IMR-90 (cell line): Measurements from ENCODE around the gene MAD2L2. TPM values are rescaled to one million over a fixed set of nuclear protein-coding genes. Genes with fewer than 3 reads are reported as not detected.

ENCODE experiments used
- ATAC-seq: fragments of 200-7000 bp; cut with Tn5 transposase; 2 replicates; pipeline ENCODE4 v1.9.1; 2020; ENCODE audit warnings: low read depth, mild to moderate bottlenecking, moderate library complexity
- BruUV-seq: library from RNA; stranded (reverse); fragments of 400-500 nt; replicated peaks from 2 replicates; lab custom pipeline; 2021; lab: Mats Ljungman, UMichigan
- CTCF ChIA-PET: fragments of 300-600 bp; formaldehyde crosslinking; extraction: SDS; loops from one replicate; lab custom pipeline; 2021; ENCODE audit warnings: antibody characterized with exemption; lab: Yijun Ruan, JAX
- POLR2A ChIA-PET: fragments of 300-600 bp; sonication (Branson Sonifier 250); formaldehyde crosslinking; loops from one replicate; lab custom pipeline; 2022; ENCODE audit warnings: antibody characterized with exemption; ENCODE audit not compliant: unreplicated experiment; lab: Charles Lee
- DNase-seq: peaks from one replicate; pipeline ENCODE4 v3.0.0; 2013
- H2AFZ ChIP-seq: replicated peaks from 2 replicates; pipeline ENCODE3; 2013; ENCODE audit warnings: low read length, mild to moderate bottlenecking; ENCODE audit not compliant: poor library complexity
- H2AK5ac ChIP-seq: 2 replicates; pipeline ENCODE4 v1.6.1; 2013; ENCODE audit warnings: low read depth, low read length, inconsistent platforms
- H2AK9ac ChIP-seq: replicated peaks from 2 replicates; pipeline ENCODE3; 2013; ENCODE audit warnings: mild to moderate bottlenecking, low read depth, low read length, moderate library complexity; ENCODE audit not compliant: poor library complexity
- H2BK120ac ChIP-seq: 2 replicates; pipeline ENCODE4 v1.6.1; 2013; ENCODE audit warnings: low read depth, low read length, inconsistent platforms
- H2BK15ac ChIP-seq: 3 replicates; pipeline ENCODE4 v1.6.1; 2013; ENCODE audit warnings: low read depth, low read length, inconsistent platforms
- H2BK20ac ChIP-seq: 2 replicates; pipeline ENCODE4 v1.6.1; 2013; ENCODE audit warnings: low read depth, mild to moderate bottlenecking, inconsistent platforms, low read length, moderate library complexity
- H2BK5ac ChIP-seq: 2 replicates; pipeline ENCODE4 v1.6.1; 2013; ENCODE audit warnings: mild to moderate bottlenecking, low read depth, low read length, inconsistent platforms; ENCODE audit not compliant: poor library complexity, severe bottlenecking
- H3K14ac ChIP-seq: replicated peaks from 2 replicates; pipeline ENCODE4 v1.6.1; 2013; ENCODE audit warnings: low read depth, low read length, inconsistent platforms
- H3K18ac ChIP-seq: 2 replicates; pipeline ENCODE4 v1.6.1; 2013; ENCODE audit warnings: low read depth, low read length, control low read depth
- H3K23ac ChIP-seq: 2 replicates; pipeline ENCODE4 v1.6.1; 2013; ENCODE audit warnings: low read depth, low read length, inconsistent platforms
- H3K27ac ChIP-seq: 2 replicates; pipeline ENCODE4 v1.5.1; 2013; ENCODE audit warnings: mild to moderate bottlenecking, control low read depth, low read length; ENCODE audit not compliant: insufficient read depth
- H3K27me3 ChIP-seq: 2 replicates; pipeline ENCODE4 v1.6.1; 2013; ENCODE audit warnings: low read length; ENCODE audit not compliant: control insufficient read depth, insufficient read depth
- H3K36me3 ChIP-seq: 2 replicates; pipeline ENCODE4 v1.6.1; 2013; ENCODE audit warnings: low read length, mixed read lengths; ENCODE audit not compliant: control insufficient read depth, insufficient read depth
- H3K4ac ChIP-seq: 2 replicates; pipeline ENCODE4 v1.6.1; 2013; ENCODE audit warnings: low read depth, low read length, inconsistent platforms
- H3K4me1 ChIP-seq: 2 replicates; pipeline ENCODE4 v1.6.1; 2013; ENCODE audit warnings: low read length, mixed read lengths; ENCODE audit not compliant: control insufficient read depth, insufficient read depth
- H3K4me2 ChIP-seq: 2 replicates; pipeline ENCODE4 v1.6.1; 2013; ENCODE audit warnings: low read depth, mild to moderate bottlenecking, control low read depth, low read length, moderate library complexity
- H3K4me3 ChIP-seq: 2 replicates; pipeline ENCODE4 v1.5.1; 2013; ENCODE audit warnings: low read depth, mild to moderate bottlenecking, control low read depth, low read length, moderate library complexity; ENCODE audit not compliant: insufficient read depth
- H3K56ac ChIP-seq: 2 replicates; pipeline ENCODE4 v1.6.1; 2013; ENCODE audit warnings: low read length, inconsistent platforms; ENCODE audit not compliant: insufficient read depth; ENCODE audit errors: extremely low read depth
- H3K79me1 ChIP-seq, 2 experiments: 2 replicates each; pipeline ENCODE4 v1.6.1; 2013; ENCODE audit warnings: low read length in 2 of 2, inconsistent platforms in 1 of 2, low read depth in 1 of 2
- H3K9ac ChIP-seq: 2 replicates; pipeline ENCODE4 v1.6.1; 2013; ENCODE audit warnings: low read depth, low read length, control low read depth
- H3K9me1 ChIP-seq: 2 replicates; pipeline ENCODE4 v1.6.1; 2013; ENCODE audit warnings: low read length, inconsistent platforms; ENCODE audit not compliant: insufficient read depth
- H3K9me3 ChIP-seq: 2 replicates; pipeline ENCODE4 v1.6.1; 2013; ENCODE audit warnings: low read length; ENCODE audit not compliant: control insufficient read depth, insufficient read depth
- H4K20me1 ChIP-seq: 2 replicates; pipeline ENCODE4 v1.6.1; 2013; ENCODE audit warnings: low read length, inconsistent platforms; ENCODE audit not compliant: insufficient read depth
- H4K5ac ChIP-seq: 2 replicates; pipeline ENCODE4 v1.6.1; 2013; ENCODE audit warnings: mild to moderate bottlenecking, low read depth, low read length, control low read depth
- H4K8ac ChIP-seq, 2 experiments: 2 replicates each; pipeline ENCODE4 v1.6.1; 2013; ENCODE audit warnings: low read depth in 2 of 2, low read length in 2 of 2, control low read depth in 1 of 2, inconsistent platforms in 1 of 2
- H4K91ac ChIP-seq: 2 replicates; pipeline ENCODE4 v1.6.1; 2013; ENCODE audit warnings: low read depth, low read length, inconsistent platforms; ENCODE audit not compliant: insufficient read depth
- BHLHE40 ChIP-seq: fragments of 150-350 bp; IDR thresholded peaks from 2 replicates; pipeline ENCODE4 v1.6.1; 2016; ENCODE audit warnings: mild to moderate bottlenecking, low read depth, low read length
- CEBPB ChIP-seq: IDR thresholded peaks from 2 replicates; pipeline ENCODE4 v1.6.1; 2012; ENCODE audit warnings: low read depth, low read length, improper control_type of control experiment
- CHD1 ChIP-seq: IDR thresholded peaks from 2 replicates; pipeline ENCODE4 v1.6.1; 2012; ENCODE audit warnings: low read depth, low read length, improper control_type of control experiment
- FOS ChIP-seq: fragments of 150-350 bp; IDR thresholded peaks from 2 replicates; pipeline ENCODE4 v1.6.1; 2016; ENCODE audit warnings: low read depth, low read length
- MAFK ChIP-seq: IDR thresholded peaks from 2 replicates; pipeline ENCODE4 v1.6.1; 2012; ENCODE audit warnings: low read depth, low read length, improper control_type of control experiment
- MAZ ChIP-seq: IDR thresholded peaks from 2 replicates; pipeline ENCODE4 v1.6.1; 2012; ENCODE audit warnings: low read depth, mild to moderate bottlenecking, low read length, improper control_type of control experiment, moderate library complexity, borderline replicate concordance
- MXI1 ChIP-seq: IDR thresholded peaks from 2 replicates; pipeline ENCODE4 v1.6.1; 2012; ENCODE audit warnings: low read depth, mild to moderate bottlenecking, low read length, moderate library complexity, borderline replicate concordance
- NFE2L2 ChIP-seq: fragments of 150-350 bp; IDR thresholded peaks from 2 replicates; pipeline ENCODE4 v1.6.1; 2016; ENCODE audit warnings: low read depth, mild to moderate bottlenecking, low read length
- POLR2A ChIP-seq: IDR thresholded peaks from 2 replicates; pipeline ENCODE4 v1.6.1; 2012; ENCODE audit warnings: mild to moderate bottlenecking, low read depth, low read length
- RAD21 ChIP-seq: IDR thresholded peaks from 2 replicates; pipeline ENCODE4 v1.6.1; 2012; ENCODE audit warnings: low read length, improper control_type of control experiment
- RCOR1 ChIP-seq: IDR thresholded peaks from 2 replicates; pipeline ENCODE4 v1.6.1; 2012; ENCODE audit warnings: mild to moderate bottlenecking, low read length, improper control_type of control experiment; ENCODE audit not compliant: insufficient replicate concordance
- RFX5 ChIP-seq: IDR thresholded peaks from 2 replicates; pipeline ENCODE4 v1.8.0; 2012; ENCODE audit warnings: low read depth, mild to moderate bottlenecking, low read length, moderate library complexity
- SMC3 ChIP-seq: fragments of 150-350 bp; IDR thresholded peaks from 2 replicates; pipeline ENCODE4 v1.6.1; 2016; ENCODE audit warnings: low read depth, mild to moderate bottlenecking, antibody characterized with exemption, low read length, moderate library complexity
- USF2 ChIP-seq: fragments of 150-350 bp; IDR thresholded peaks from 2 replicates; pipeline ENCODE4 v1.6.1; 2017; ENCODE audit warnings: mild to moderate bottlenecking, antibody characterized with exemption, low read length, low read depth
- WGBS, 2 experiments: methylation state at CpG; one replicate each; pipeline versions ENCODE4 v1.1.5 to v1.1.7; 2013; ENCODE audit warnings: missing lambda C conversion rate in 2 of 2; ENCODE audit not compliant: insufficient read length in 1 of 2; ENCODE audit errors: extremely low coverage in 2 of 2; 5-methylcytosine and 5-hydroxymethylcytosine counted together
- dilution Hi-C: fragments of 300-500 bp; cut with HindIII; formaldehyde crosslinking; loops from one replicate; pipeline ENCODE4 v1.14.3; 2018; ENCODE audit warnings: low sequenced_read_pairs; ENCODE audit not compliant: unreplicated experiment
- in situ Hi-C: fragments of 300-500 bp; cut with MboI; formaldehyde crosslinking; loops from 3 replicates; pipeline ENCODE4 v1.14.3; 2019; ENCODE audit warnings: low sequenced_read_pairs, inconsistent platforms, mixed read lengths
- intact Hi-C: fragments of 100-400 bp; cut with micrococcal nuclease; formaldehyde crosslinking; loops from 2 replicates; pipeline ENCODE4 v1.10.0; 2022
- polyA plus RNA-seq, 3 experiments: library from polyadenylated mRNA; depleted of rRNA; stranded (reverse); fragments of >200 nt; gene quantifications; 2 replicates each; pipeline ENCODE4 v1.2.3, GENCODE V29; 2012; ENCODE audit warnings: low replicate concordance in 1 of 3
- total RNA-seq: library from RNA; depleted of rRNA; stranded (reverse); fragments of >200 nt; gene quantifications from 2 replicates; pipeline ENCODE4 v1.2.3, GENCODE V29; 2012
- TF ChIP-seq, protein P1 (sequence below): conservative IDR thresholded peaks from 2 replicates; pipeline ENCODE4 v1.5.1; 2012; ENCODE audit warnings: mild to moderate bottlenecking, low read depth, low read length, improper control_type of control experiment
- TF ChIP-seq, protein P2 (sequence below): fragments of 150-350 bp; IDR thresholded peaks from 2 replicates; pipeline ENCODE4 v1.6.1; 2016; ENCODE audit warnings: low read depth, mild to moderate bottlenecking, low read length, moderate library complexity, borderline replicate concordance

The MAD2L2 gene
- total and polyA plus RNA-seq, 2 of the 4 experiments (the other 2 are of a cell fraction) = 44.6 to 70.9 TPM

GRCh38 chr1:11684070-11684469 is 3.1 kb upstream of the MAD2L2 start:
- no peak overlapping the region for H3K4me2 ChIP-seq

More at GRCh38 chr1:11684070-11684469, 3.1 kb upstream of the MAD2L2 start:
- intact Hi-C loops = loop anchor here (5.0 kb wide), 1 partner anchor 118 kb away; no protein-coding TSS in a partner anchor
- BruUV-seq = no TSS peak
- Histone ChIP-seq H3K56ac (no peak overlapping the region), H3K4me3 (no peak overlapping the region), H3K36me3 (no peaks in the 10 kb centered on the region; the same call in 1 of the 2 replicates), H2BK120ac (no peak overlapping the region), H3K14ac (no peak overlapping the region), H4K20me1 (no peaks in the 10 kb centered on the region), H3K27ac (no peak overlapping the region), H2AFZ (no peak overlapping the region), H3K18ac (no peak overlapping the region), H4K8ac (no peak overlapping the region), H2AK9ac (peak overlapping the region; percentile 37), H3K4me1 (peaks cover 3% of the 10 kb centered on the region), H2BK20ac (no peak overlapping the region), H4K5ac (no peak overlapping the region), H2BK5ac (no peak overlapping the region), H4K91ac (no peak overlapping the region), H3K23ac (no peak overlapping the region), H3K27me3 (peaks cover 9% of the 10 kb centered on the region), H3K9me1 (0 out of 2 replicates have a peak, but pooled peaks cover 2% of the 10 kb centered on the region), H2BK15ac (no peak overlapping the region), H3K9ac (no peak overlapping the region), H2AK5ac (no peak overlapping the region), H3K9me3 (no peaks in the 10 kb centered on the region), H3K4ac (no peak overlapping the region), H3K79me1 (peaks cover 3 to 17% of the 10 kb centered on the region in 2 experiments; a peak in 3 of 4 replicates)
- dilution Hi-C loops = no loop called here
- TF ChIP-seq, protein P1, sequence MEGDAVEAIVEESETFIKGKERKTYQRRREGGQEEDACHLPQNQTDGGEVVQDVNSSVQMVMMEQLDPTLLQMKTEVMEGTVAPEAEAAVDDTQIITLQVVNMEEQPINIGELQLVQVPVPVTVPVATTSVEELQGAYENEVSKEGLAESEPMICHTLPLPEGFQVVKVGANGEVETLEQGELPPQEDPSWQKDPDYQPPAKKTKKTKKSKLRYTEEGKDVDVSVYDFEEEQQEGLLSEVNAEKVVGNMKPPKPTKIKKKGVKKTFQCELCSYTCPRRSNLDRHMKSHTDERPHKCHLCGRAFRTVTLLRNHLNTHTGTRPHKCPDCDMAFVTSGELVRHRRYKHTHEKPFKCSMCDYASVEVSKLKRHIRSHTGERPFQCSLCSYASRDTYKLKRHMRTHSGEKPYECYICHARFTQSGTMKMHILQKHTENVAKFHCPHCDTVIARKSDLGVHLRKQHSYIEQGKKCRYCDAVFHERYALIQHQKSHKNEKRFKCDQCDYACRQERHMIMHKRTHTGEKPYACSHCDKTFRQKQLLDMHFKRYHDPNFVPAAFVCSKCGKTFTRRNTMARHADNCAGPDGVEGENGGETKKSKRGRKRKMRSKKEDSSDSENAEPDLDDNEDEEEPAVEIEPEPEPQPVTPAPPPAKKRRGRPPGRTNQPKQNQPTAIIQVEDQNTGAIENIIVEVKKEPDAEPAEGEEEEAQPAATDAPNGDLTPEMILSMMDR = no peak
- TF ChIP-seq POLR2A = no peak
- TF ChIP-seq RCOR1 = no peak
- TF ChIP-seq RFX5 = no peak
- TF ChIP-seq CEBPB = no peak
- no peak for TF ChIP-seq BHLHE40
- no peak for TF ChIP-seq USF2
- no peak for TF ChIP-seq RAD21
- TF ChIP-seq MAFK = no peak
- TF ChIP-seq CHD1 = no peak
- no peak for TF ChIP-seq FOS
- no peak for TF ChIP-seq SMC3
- TF ChIP-seq MXI1 = no peak
- TF ChIP-seq, protein P2, sequence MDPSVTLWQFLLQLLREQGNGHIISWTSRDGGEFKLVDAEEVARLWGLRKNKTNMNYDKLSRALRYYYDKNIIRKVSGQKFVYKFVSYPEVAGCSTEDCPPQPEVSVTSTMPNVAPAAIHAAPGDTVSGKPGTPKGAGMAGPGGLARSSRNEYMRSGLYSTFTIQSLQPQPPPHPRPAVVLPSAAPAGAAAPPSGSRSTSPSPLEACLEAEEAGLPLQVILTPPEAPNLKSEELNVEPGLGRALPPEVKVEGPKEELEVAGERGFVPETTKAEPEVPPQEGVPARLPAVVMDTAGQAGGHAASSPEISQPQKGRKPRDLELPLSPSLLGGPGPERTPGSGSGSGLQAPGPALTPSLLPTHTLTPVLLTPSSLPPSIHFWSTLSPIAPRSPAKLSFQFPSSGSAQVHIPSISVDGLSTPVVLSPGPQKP = no peak
- TF ChIP-seq NFE2L2 = no peak
- TF ChIP-seq MAZ = no peak
- in situ Hi-C loops = no loop called here
- WGBS, 2 experiments = no CpG with 5 or more reads among the region's 7 CpGs
- ChIA-PET CTCF (no interaction called here), POLR2A (interaction anchor here (0.6 kb wide), 1 partner anchor 513 kb away, joined by 11 read pairs; no protein-coding TSS in a partner anchor)
- no peak for DNase-seq
- ATAC-seq = no peak
